Measurements from ENCODE around the gene GPBP1L1.
"Not testable (repeated sequence)": the region's sequence is repeated elsewhere in the genome, so short reads cannot be mapped to it uniquely, and the experiment has no call there.

The GPBP1L1 gene

DNA sequence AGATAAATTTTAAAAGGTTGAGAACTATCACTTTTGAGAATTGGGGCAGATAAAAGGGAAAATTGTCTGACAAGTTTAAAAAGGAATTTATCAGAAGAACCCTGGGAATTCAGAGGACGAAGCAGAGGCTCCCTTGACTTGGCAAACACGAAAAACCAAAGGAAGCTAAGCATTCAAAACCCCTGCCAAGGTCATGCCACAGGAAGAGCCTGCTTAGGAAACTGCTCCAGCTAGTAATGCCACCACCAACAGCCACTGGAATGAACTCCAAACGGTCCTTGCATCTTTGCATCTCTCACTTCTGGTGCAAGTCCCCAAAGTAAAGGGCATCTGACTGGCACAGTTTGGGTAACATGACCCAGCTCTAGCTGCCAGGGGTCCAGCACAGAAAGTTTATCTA, 7.2 kb downstream of the GPBP1L1 start:
- no peak for DNase-seq (ENCODE audit: low read depth)

DNA sequence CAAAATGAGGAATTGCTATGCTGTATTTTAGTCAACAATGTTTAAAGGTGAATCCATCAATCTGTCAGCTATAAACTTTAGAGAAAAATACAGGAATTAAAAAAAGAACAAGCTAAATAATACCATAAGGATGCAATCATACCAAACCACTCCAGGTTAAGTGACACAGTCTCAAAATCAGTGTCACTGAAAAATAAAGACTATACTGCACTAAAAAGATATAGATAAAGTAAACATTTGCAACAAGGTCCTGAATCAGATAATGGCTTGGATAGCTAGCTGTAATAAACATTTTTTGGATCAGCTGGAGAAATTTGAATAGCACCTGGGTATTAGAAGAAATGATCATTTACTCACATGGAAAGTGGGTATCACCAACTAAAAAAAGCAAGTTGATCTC, 7.8 kb downstream of the GPBP1L1 start:
- H3K4me3 ChIP-seq (ENCODE audit: low read depth, low read length): no peak overlapping the region
- TF ChIP-seq, protein P1, sequence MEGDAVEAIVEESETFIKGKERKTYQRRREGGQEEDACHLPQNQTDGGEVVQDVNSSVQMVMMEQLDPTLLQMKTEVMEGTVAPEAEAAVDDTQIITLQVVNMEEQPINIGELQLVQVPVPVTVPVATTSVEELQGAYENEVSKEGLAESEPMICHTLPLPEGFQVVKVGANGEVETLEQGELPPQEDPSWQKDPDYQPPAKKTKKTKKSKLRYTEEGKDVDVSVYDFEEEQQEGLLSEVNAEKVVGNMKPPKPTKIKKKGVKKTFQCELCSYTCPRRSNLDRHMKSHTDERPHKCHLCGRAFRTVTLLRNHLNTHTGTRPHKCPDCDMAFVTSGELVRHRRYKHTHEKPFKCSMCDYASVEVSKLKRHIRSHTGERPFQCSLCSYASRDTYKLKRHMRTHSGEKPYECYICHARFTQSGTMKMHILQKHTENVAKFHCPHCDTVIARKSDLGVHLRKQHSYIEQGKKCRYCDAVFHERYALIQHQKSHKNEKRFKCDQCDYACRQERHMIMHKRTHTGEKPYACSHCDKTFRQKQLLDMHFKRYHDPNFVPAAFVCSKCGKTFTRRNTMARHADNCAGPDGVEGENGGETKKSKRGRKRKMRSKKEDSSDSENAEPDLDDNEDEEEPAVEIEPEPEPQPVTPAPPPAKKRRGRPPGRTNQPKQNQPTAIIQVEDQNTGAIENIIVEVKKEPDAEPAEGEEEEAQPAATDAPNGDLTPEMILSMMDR (IDR thresholded peaks at IDR 0.05; ENCODE audit: insufficient read depth, low read depth, low read length, missing control alignments): no peak
- no peak for DNase-seq (ENCODE audit: low read depth)

More for the DNA sequence above, 7.2 kb downstream of the GPBP1L1 start:
- TF ChIP-seq, protein P1 (IDR thresholded peaks at IDR 0.05; ENCODE audit: insufficient read depth, low read depth, low read length, missing control alignments): no peak
- no peak overlapping the region for H3K4me3 ChIP-seq (ENCODE audit: low read depth, low read length)

DNA sequence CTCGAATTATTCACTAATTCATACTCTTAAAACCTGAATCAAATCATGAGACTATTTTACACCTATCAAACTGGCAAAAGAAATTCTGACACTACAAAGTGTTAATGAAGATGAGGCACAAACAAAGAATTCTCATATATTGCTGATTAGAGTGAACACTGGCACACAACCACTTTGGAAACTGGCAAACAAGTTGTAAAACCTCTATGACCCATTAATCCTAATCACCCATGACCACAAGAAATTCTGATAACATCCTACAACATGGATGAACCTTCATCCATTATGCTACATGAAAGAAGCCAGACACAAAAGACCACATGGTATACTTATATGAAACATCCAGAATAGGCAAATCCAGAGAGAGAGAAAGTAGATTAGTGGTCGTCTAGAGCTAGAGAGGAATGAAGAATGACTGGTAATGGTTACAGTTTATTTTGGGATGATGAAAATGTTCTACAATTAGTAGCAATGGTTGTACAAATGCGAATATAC, 8.5 kb downstream of the GPBP1L1 start:
- no peak overlapping the region for H3K4me3 ChIP-seq (ENCODE audit: low read depth, low read length)
- DNase-seq (ENCODE audit: low read depth): no peak
- TF ChIP-seq, protein P1 (IDR thresholded peaks at IDR 0.05; ENCODE audit: insufficient read depth, low read depth, low read length, missing control alignments): no peak

DNA sequence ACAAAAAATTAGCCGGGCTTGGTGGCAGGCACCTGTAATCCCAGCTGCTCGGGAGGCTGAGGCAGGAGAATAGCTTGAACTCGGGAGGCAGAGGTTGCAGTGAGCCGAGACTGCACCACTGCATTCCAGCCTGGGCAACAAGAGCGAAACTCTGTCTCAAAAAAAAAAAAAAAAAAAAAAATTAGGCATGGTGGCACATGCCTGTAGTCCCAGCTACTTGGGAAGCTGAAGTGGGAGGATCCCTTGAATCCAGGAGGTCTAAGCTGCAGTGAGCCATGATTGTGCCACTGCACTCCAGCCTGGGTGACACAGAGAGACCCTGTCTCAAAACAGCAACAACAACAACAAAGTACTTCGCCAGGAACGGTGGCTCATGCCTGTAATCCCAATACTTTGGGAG, 9.8 kb downstream of the GPBP1L1 start:
- DNase-seq (ENCODE audit: low read depth): not testable (repeated sequence)

DNA sequence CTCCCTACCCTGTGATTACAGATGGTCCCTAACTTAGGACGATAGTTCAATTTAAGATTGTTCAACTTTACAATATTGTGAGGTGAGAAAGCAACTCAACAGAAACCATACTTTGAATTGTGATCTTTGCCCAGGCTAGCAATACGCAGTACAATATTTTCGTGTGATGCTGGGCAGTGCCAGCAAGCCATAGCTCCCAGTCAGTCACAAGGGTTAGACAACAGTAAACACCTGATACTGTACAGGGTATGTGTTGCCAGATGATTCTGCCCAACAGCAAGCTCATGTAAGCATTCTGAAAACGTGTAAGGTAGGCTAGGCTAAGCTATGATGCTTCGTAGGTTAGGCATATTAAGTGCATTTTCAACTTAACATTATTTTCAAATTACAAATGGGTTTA, 11.9 kb downstream of the GPBP1L1 start:
- H3K4me3 ChIP-seq (ENCODE audit: low read depth, low read length): no peak overlapping the region
- DNase-seq (ENCODE audit: low read depth): no peak
- TF ChIP-seq, protein P1 (IDR thresholded peaks at IDR 0.05; ENCODE audit: insufficient read depth, low read depth, low read length, missing control alignments): no peak

More for the DNA sequence above, 9.8 kb downstream of the GPBP1L1 start:
- H3K4me3 ChIP-seq (ENCODE audit: low read depth, low read length): not testable (repeated sequence)

DNA sequence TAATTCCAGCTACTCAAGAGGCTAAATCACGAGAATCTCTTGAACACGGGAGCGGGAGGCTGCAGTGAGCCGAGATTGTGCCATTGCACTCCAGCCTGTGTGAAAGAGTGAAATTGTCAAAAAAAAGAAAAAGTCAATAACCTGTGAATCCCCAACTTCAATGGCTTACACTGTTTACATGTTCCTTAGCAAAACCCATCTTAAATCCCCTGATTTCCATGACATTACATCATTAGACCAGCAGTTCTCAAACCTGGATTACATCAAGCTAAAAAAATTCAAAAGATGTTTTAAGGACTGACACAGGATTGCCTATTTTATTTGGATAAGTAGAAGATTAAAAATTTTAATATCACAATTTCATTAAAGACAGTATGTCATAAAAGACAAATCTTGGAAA, 12.4 kb downstream of the GPBP1L1 start:
- DNase-seq (ENCODE audit: low read depth): no peak
- H3K4me3 ChIP-seq (ENCODE audit: low read depth, low read length): no peak overlapping the region
- TF ChIP-seq, protein P1 (IDR thresholded peaks at IDR 0.05; ENCODE audit: insufficient read depth, low read depth, low read length, missing control alignments): no peak

DNA sequence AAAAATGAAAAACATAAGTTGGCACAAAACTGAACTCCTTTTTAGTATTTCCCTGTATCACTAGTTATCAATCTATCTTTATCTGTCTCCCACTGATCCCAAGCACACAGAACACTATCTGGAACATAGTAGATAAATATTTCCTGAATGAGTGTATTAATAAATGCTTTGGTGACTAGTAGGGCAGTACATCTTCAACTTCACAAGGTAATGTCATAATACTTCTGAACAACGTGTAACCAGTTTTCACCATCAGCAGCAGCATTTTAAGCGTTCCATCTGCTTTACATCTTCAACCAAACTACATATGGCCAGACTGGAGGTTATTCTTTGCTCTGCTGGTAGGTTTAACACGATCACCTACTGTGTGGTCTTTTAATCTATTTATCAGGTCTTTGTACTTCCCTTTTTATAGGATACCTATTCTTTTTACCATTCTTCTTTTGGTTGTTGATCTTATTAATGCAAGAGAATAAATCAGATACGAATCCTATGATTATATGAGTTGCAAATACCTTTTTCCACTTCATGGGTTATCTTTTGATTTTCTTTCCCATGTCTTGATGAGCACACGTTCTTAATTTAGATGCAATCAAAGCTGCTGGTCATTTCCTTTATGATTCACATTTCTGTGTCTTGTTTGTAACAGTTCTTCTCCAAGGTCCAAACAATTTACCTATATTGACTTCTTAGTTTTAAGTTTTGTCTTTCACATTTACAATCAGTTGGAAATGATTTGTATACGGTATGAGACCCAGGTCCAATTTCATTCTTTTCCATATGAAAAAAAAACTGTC, 16.3 kb downstream of the GPBP1L1 start:
- H3K4me3 ChIP-seq (ENCODE audit: low read depth, low read length): no peak overlapping the region
- no peak for DNase-seq (ENCODE audit: low read depth)
- TF ChIP-seq, protein P1 (IDR thresholded peaks at IDR 0.05; ENCODE audit: insufficient read depth, low read depth, low read length, missing control alignments): no peak
